HepG2 (cell line): Measurements from ENCODE around the gene ADCY9. TPM values are rescaled to one million over a fixed set of nuclear protein-coding genes. Genes with fewer than 3 reads are reported as not detected.

Experiments used
- BCLAF1 ChIP-seq: fragments of 450-650 bp; IDR thresholded peaks from 2 replicates; pipeline ENCODE4 v1.6.1; 2017; ENCODE audit warnings: mild to moderate bottlenecking
- CBX2 ChIP-seq, 2 experiments: fragments of 200-600 bp in 1 of 2; sonication (generic); formaldehyde crosslinking in 1 of 2; IDR thresholded peaks; 2 replicates each; pipeline versions ENCODE4 v1.7.0 to v1.8.1; 2018 to 2022; ENCODE audit warnings: low read depth in 2 of 2, low read length in 1 of 2, mild to moderate bottlenecking in 1 of 2, missing genetic modification reagents in 1 of 2
- CBX5 ChIP-seq: sonication (generic); formaldehyde crosslinking; IDR thresholded peaks from 2 replicates; pipeline ENCODE4 v1.4.0; 2020; ENCODE audit warnings: missing genetic modification reagents, borderline replicate concordance
- CERS6 ChIP-seq: sonication (generic); formaldehyde crosslinking; IDR thresholded peaks from 2 replicates; pipeline ENCODE4 v1.5.0; 2020; ENCODE audit warnings: missing genetic modification reagents
- ETV5 ChIP-seq: IDR thresholded peaks from 2 replicates; pipeline ENCODE4 v1.6.1; 2018; ENCODE audit warnings: missing biosample characterization, missing genetic modification reagents, inconsistent platforms, borderline replicate concordance
- EZH2 ChIP-seq: conservative IDR thresholded peaks from 2 replicates; pipeline ENCODE4 v1.6.1; 2012; ENCODE audit warnings: mild to moderate bottlenecking, low read depth, low read length, moderate library complexity
- HCFC1 ChIP-seq: fragments of 150-350 bp; IDR thresholded peaks from 2 replicates; pipeline ENCODE4 v1.6.1; 2014; ENCODE audit warnings: low read depth, low read length
- IRX3 ChIP-seq: sonication (generic); formaldehyde crosslinking; IDR thresholded peaks from 2 replicates; pipeline ENCODE4 v1.8.1; 2023; ENCODE audit warnings: mild to moderate bottlenecking, low read depth, missing genetic modification reagents, borderline replicate concordance
- MED13 ChIP-seq: sonication (generic); formaldehyde crosslinking; IDR thresholded peaks from 2 replicates; pipeline ENCODE4 v1.5.0; 2020; ENCODE audit warnings: missing genetic modification reagents
- MEF2D ChIP-seq: sonication (generic); formaldehyde crosslinking; IDR thresholded peaks from 2 replicates; pipeline ENCODE4 v1.5.1; 2020; ENCODE audit warnings: mild to moderate bottlenecking, missing genetic modification reagents
- NR2F6 ChIP-seq, 2 experiments: IDR thresholded peaks; 2 replicates each; pipeline ENCODE4 v1.6.1; 2016; ENCODE audit warnings: antibody characterized with exemption in 1 of 2, mild to moderate bottlenecking in 1 of 2
- PHF20 ChIP-seq: sonication (generic); formaldehyde crosslinking; IDR thresholded peaks from 2 replicates; pipeline ENCODE4 v1.5.0; 2020; ENCODE audit warnings: mild to moderate bottlenecking, missing genetic modification reagents
- PITX1 ChIP-seq: sonication (generic); formaldehyde crosslinking; IDR thresholded peaks from 2 replicates; pipeline ENCODE4 v1.5.1; 2020; ENCODE audit warnings: mild to moderate bottlenecking, missing genetic modification reagents
- TEF ChIP-seq: sonication (generic); formaldehyde crosslinking; IDR thresholded peaks from 2 replicates; pipeline ENCODE4 v1.5.0; 2020; ENCODE audit warnings: missing genetic modification reagents
- TERF1 ChIP-seq: sonication (generic); formaldehyde crosslinking; IDR thresholded peaks from 2 replicates; pipeline ENCODE4 v1.8.0; 2022; ENCODE audit warnings: mild to moderate bottlenecking, missing genetic modification reagents, moderate library complexity
- ZIK1 ChIP-seq: sonication (generic); formaldehyde crosslinking; IDR thresholded peaks from 2 replicates; pipeline ENCODE4 v1.5.0; 2020; ENCODE audit warnings: mild to moderate bottlenecking, low read depth, missing genetic modification reagents, borderline replicate concordance
- ZNF234 ChIP-seq: sonication (generic); formaldehyde crosslinking; conservative IDR thresholded peaks from 2 replicates; pipeline ENCODE4 v1.5.1; 2020; ENCODE audit warnings: mild to moderate bottlenecking, missing genetic modification reagents
- ZNF33B ChIP-seq: sonication (generic); formaldehyde crosslinking; IDR thresholded peaks from 2 replicates; pipeline ENCODE4 v1.5.1; 2020; ENCODE audit warnings: mild to moderate bottlenecking, missing genetic modification reagents
- ZNF431 ChIP-seq: sonication (generic); formaldehyde crosslinking; IDR thresholded peaks from 2 replicates; pipeline ENCODE4 v1.9.0; 2022; ENCODE audit warnings: missing genetic modification reagents, low read depth, mild to moderate bottlenecking, borderline replicate concordance
- ZNF549 ChIP-seq: sonication (generic); formaldehyde crosslinking; IDR thresholded peaks from 2 replicates; pipeline ENCODE4 v1.5.0; 2020; ENCODE audit warnings: missing genetic modification reagents
- ZNF569 ChIP-seq: sonication (generic); formaldehyde crosslinking; IDR thresholded peaks from 2 replicates; pipeline ENCODE4 v1.5.0; 2020; ENCODE audit warnings: mild to moderate bottlenecking, missing genetic modification reagents, moderate library complexity, borderline replicate concordance
- ZNF670 ChIP-seq: sonication (generic); formaldehyde crosslinking; IDR thresholded peaks from 2 replicates; pipeline ENCODE4 v1.8.0; 2022; ENCODE audit warnings: mild to moderate bottlenecking, missing genetic modification reagents, borderline replicate concordance
- ZNF773 ChIP-seq: sonication (generic); formaldehyde crosslinking; IDR thresholded peaks from 2 replicates; pipeline ENCODE4 v1.4.0; 2020; ENCODE audit warnings: missing genetic modification reagents, borderline replicate concordance
- ZNF784 ChIP-seq: sonication (generic); formaldehyde crosslinking; IDR thresholded peaks from 2 replicates; pipeline ENCODE4 v1.5.1; 2020; ENCODE audit warnings: missing genetic modification reagents, mild to moderate bottlenecking, borderline replicate concordance
- ZZZ3 ChIP-seq: sonication (generic); formaldehyde crosslinking; IDR thresholded peaks from 2 replicates; pipeline ENCODE4 v1.4.0; 2020; ENCODE audit warnings: missing genetic modification reagents, mild to moderate bottlenecking, borderline replicate concordance
- polyA plus RNA-seq, 8 experiments: library from polyadenylated mRNA; depleted of rRNA in 3 of 8; stranded (reverse) in 7 of 8; unstranded in 1 of 8; fragments of >200 nt; fragmentation: Illumina TruSeq in 4 of 8; extraction: Trizol in 4 of 8; gene quantifications; 2 replicates each; pipeline versions ENCODE4 v1.2.1 to v1.2.3, GENCODE V29; 2011 to 2016; ENCODE audit warnings: low read depth in 4 of 8, missing spikeins in 1 of 8, mixed read lengths in 1 of 8; ENCODE audit not compliant: insufficient read depth in 1 of 8
- total RNA-seq, 5 experiments: library from RNA; depleted of rRNA; stranded (reverse); fragments of >200 nt; fragmentation: Illumina TruSeq; extraction: Trizol; gene quantifications; 2 replicates each; pipeline ENCODE4 v1.2.3, GENCODE V29; 2016; ENCODE audit warnings: low read depth in 1 of 5

The ADCY9 gene
- total and polyA plus RNA-seq, 2 of the 13 experiments (the other 11 are each of a cell fraction or from before 2014, with no cell fraction given): 11.2 to 13.9 TPM

- no peak for TF ChIP-seq TERF1 (CRISPR knock-in tag)
- TF ChIP-seq ZNF33B: no peak
- TF ChIP-seq PITX1 (CRISPR knock-in tag): peak; percentile 68
- TF ChIP-seq ZNF234 (CRISPR knock-in tag): no peak
- peak; percentile 78; the same call in 1 of the 2 replicates for TF ChIP-seq MEF2D (CRISPR knock-in tag)
- no peak for TF ChIP-seq CERS6 (CRISPR knock-in tag)
- no peak for TF ChIP-seq ZNF784
- TF ChIP-seq PHF20 (CRISPR knock-in tag): no peak
- TF ChIP-seq BCLAF1: no peak
- TF ChIP-seq ZNF670 (CRISPR knock-in tag): no peak
- no peak for TF ChIP-seq ZNF569 (CRISPR knock-in tag)
- no peak for TF ChIP-seq CBX5 (CRISPR knock-in tag)
- TF ChIP-seq ETV5: no peak; the same call in 1 of the 2 replicates
- TF ChIP-seq EZH2: no peak
- peak; percentile 70 for TF ChIP-seq NR2F6 (IDR thresholded peaks at IDR 0.05)
- peak; percentile 71 for TF ChIP-seq NR2F6 (CRISPR knock-in tag; IDR thresholded peaks at IDR 0.05)
- TF ChIP-seq MED13 (CRISPR knock-in tag): no peak
- TF ChIP-seq IRX3 (CRISPR knock-in tag): no peak
- no peak for TF ChIP-seq ZNF549 (CRISPR knock-in tag)
- TF ChIP-seq ZZZ3 (CRISPR knock-in tag): no peak
- TF ChIP-seq ZIK1: no peak
- TF ChIP-seq HCFC1: no peak
- no peak for TF ChIP-seq TEF (CRISPR knock-in tag)
- TF ChIP-seq ZNF431 (CRISPR knock-in tag): no peak
- no peak for TF ChIP-seq CBX2 (IDR thresholded peaks at IDR 0.05; ENCODE audit: low read depth, low read length)
- TF ChIP-seq CBX2 (CRISPR knock-in tag; IDR thresholded peaks at IDR 0.05; ENCODE audit: low read depth): no peak
- no peak for TF ChIP-seq ZNF773 (CRISPR knock-in tag)
These were observed 41.2 kb upstream of the ADCY9 start (continued) for GRCh38 chr16:4157376-4157825.
